ENCODE data around the gene PI4KB. TPM values are rescaled to one million over a fixed set of nuclear protein-coding genes. Genes with fewer than 3 reads are reported as not detected.

PI4KB gene
- total and polyA plus RNA-seq, 9 of the 15 experiments (the other 6 are each of a cell fraction or from before 2014, with no cell fraction given) = 3.1 to 65.4 (median 45.1) TPM

- BruUV-seq (replicated peaks) = TSS peak; percentile 59
- no peaks in the 10 kb centered on the region for H3K9me3 ChIP-seq (replicated peaks; ENCODE audit: control insufficient read depth, insufficient read depth, low read depth, low read length)
- H2AFZ ChIP-seq (ENCODE audit: low read depth, low read length) = no peak overlapping the region
- H3K4me1 ChIP-seq (replicated peaks in 1 of 2; ENCODE audit: control insufficient read depth in 2 of 2, insufficient read depth in 2 of 2, low read length in 2 of 2) = peaks cover 3 to 35% of the 10 kb centered on the region in 2 experiments; a peak in 4 of 5 replicates
- 0 out of 2 replicates have a peak, but pooled peaks cover 5% of the 10 kb centered on the region for H4K20me1 ChIP-seq (replicated peaks; ENCODE audit: control insufficient read depth, insufficient read depth, low read length)
- FAIRE-seq (no peak), ATAC-seq (peak; percentile 62), DNase-seq (ENCODE audit: extremely low read depth in 1 of 4, low spot score in 3 of 4) (peak in 2 of 4 experiments; percentile 46 to 55)
- H3K9me1 ChIP-seq (ENCODE audit: control insufficient read depth, insufficient read depth, low read length) = no peaks in the 10 kb centered on the region
- WGBS (ENCODE audit: insufficient coverage, low coverage, missing lambda C conversion rate) = 6% methylated on average over 5 of the region's 5 CpGs
- peaks cover 21% of the 10 kb centered on the region for H3K36me3 ChIP-seq (ENCODE audit: control insufficient read depth, insufficient read depth, low read length)
- peaks cover 34% of the 10 kb centered on the region for H3K79me2 ChIP-seq (ENCODE audit: control insufficient read depth, insufficient read depth, low read length)
- in situ Hi-C loops (cut with MboI) = no loop called here
- ChIA-PET CTCF (ENCODE audit: low intra/inter-chr PET ratio) (no interaction called here), POLR2A (interaction anchor here (0.6 to 12.6 kb wide), 7 partner anchors 12 to 334 kb away, joined by 3 to 156 read pairs (median 4); no protein-coding TSS in a partner anchor)
- peak overlapping the region; percentile 55 for H3K4me3 ChIP-seq
- intact Hi-C loops (cut with micrococcal nuclease) = no loop called here
- peak overlapping the region; percentile 86; the same call in 2 of the 3 replicates for H3K27ac ChIP-seq (ENCODE audit: extremely low read depth, low read depth, low read length)
- peak overlapping the region; percentile 97 for H3K4me2 ChIP-seq (ENCODE audit: insufficient read depth, low read length)
- H3K9ac ChIP-seq (ENCODE audit: insufficient read depth in 1 of 2, low read depth in 2 of 2, low read length in 2 of 2) = peak overlapping the region; percentile 72 to 94; a peak in 3 of 4 replicates
- H3K27me3 ChIP-seq (ENCODE audit: control insufficient read depth in 2 of 2, insufficient read depth in 2 of 2, low read length in 2 of 2) = no peaks in the 10 kb centered on the region
- TF ChIP-seq STAG1 (CRISPR knock-in tag; IDR thresholded peaks at IDR 0.05; ENCODE audit: borderline replicate concordance) (no peak), HNRNPLL (IDR thresholded peaks at IDR 0.05; ENCODE audit: low read depth, low read length, poor library complexity, severe bottlenecking) (no peak), UBTF (IDR thresholded peaks at IDR 0.05; ENCODE audit: borderline replicate concordance in 1 of 2, low read depth in 2 of 2, low read length in 2 of 2) (0 out of 4 replicates have a peak, but pooled peaks of 1 of the 2 experiments have one; percentile 31), DLX4 (CRISPR knock-in tag; IDR thresholded peaks at IDR 0.05) (no peak), ARID3B (CRISPR knock-in tag; IDR thresholded peaks at IDR 0.05; ENCODE audit: borderline replicate concordance) (no peak), EHMT2 (IDR thresholded peaks at IDR 0.05) (no peak), SIN3A (IDR thresholded peaks at IDR 0.05; ENCODE audit: borderline replicate concordance in 2 of 2, control insufficient read depth in 1 of 2, low read depth in 2 of 2, low read length in 2 of 2) (peak in 1 of 2 experiments; percentile 9; a peak in 1 of 4 replicates), L3MBTL2 (IDR thresholded peaks at IDR 0.05) (0 out of 2 replicates have a peak, but pooled peaks have one; percentile 24), POLR3G (IDR thresholded peaks at IDR 0.05; ENCODE audit: extremely low read depth, insufficient read length, insufficient replicate concordance) (no peak), ZNF592 (IDR thresholded peaks at IDR 0.05) (0 out of 2 replicates have a peak, but pooled peaks have one; percentile 24)
Observed at GRCh38 chr1:151325646-151326429, 1.4 kb downstream of the PI4KB start.
